ENCODE results near the gene COQ9. TPM values are rescaled to one million over a fixed set of nuclear protein-coding genes. Genes with fewer than 3 reads are reported as not detected.

The COQ9 gene
- total RNA-seq = 10 to 100 TPM; 29.6 to 31.9 TPM

DNA sequence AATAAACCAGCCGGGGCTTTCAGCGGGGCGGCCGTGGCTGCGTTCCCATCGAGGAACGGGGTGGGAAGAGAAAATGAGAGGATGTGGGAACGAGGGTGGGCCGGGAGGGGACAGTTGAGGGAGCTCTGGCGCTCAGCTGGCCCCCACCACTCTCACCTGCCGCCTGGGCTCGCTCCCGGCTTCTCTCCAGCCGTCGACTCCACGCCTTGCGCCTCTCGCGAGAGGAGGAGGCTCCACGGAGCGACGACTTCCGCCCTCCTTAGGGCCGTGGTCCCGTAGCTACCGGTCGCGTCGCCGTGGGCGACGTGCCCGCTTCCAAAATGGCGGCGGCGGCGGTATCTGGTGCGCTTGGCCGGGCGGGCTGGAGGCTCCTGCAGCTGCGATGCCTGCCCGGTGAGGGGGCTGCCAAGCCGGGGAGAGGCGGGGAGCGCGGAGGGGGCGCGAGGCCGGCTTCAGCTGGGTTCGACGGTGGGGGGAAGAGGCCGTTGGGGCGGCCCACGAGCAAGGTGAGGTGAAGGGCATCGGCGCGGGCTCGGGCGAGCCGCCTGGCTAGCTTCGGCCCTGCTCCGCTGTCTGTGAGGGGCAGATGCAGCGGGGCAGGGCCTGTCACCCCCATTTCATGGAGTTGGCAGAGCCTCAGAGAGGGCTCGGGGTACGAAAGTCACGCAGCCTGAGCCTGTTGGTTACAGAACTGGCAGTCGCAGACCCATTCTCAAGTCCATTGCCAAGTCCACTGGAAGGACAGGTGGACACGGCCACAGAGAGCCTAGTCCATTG, at the start of gene COQ9, which contains the start of gene CIAPIN1:
Gene COQ9 (plus strand): TSS at position 294 of the 777 bp plus-strand sequence. CDS start 27 bp downstream, at position 321.
Gene CIAPIN1 (minus strand): TSS at position 200 of the 777 bp plus-strand sequence. CDS start 6,457 bp downstream, outside the sequence.

GRCh38 chr16:57403965-57404817, 43.1 kb upstream of the COQ9 start, which contains the start of gene CCL17:
CCL17 (plus strand) TSS chr16:57404767; CDS start chr16:57413933, 9,166 bp downstream.

GRCh38 chr16:57462209-57462977, 15.1 kb downstream of the COQ9 start, which contains the start of gene POLR2C:
POLR2C (plus strand) TSS chr16:57462679; CDS start chr16:57462725, 46 bp downstream.

GRCh38 chr16:57485916-57486857, 38.9 kb downstream of the COQ9 start, which contains the start of gene DOK4:
DOK4 (minus strand) TSS chr16:57486493; CDS start chr16:57479507, 6,986 bp downstream.

Other genes with a start within 250 kb of the COQ9 start
- 10 to 100 TPM; 34.7 to 35.4 TPM for gene ARL2BP, start 202.2 kb upstream of the COQ9 start, total RNA-seq
- gene PLLP, start 162.8 kb upstream of the COQ9 start, total RNA-seq = under 1 TPM; 0.55 to 0.66 TPM
- 1 to 10 TPM; 2.7 to 2.8 TPM for gene CCL22, start 88.7 kb upstream of the COQ9 start, total RNA-seq
- gene CX3CL1, start 75.0 kb upstream of the COQ9 start, total RNA-seq = not detected
- gene CCL17, start 42.7 kb upstream of the COQ9 start, total RNA-seq = 1 to 10 TPM; 2.2 to 2.5 TPM
- gene CIAPIN1, start 94 bp upstream of the COQ9 start, total RNA-seq = 10 to 100 TPM; 36.9 to 39.9 TPM
- 10 to 100 TPM; 47.7 to 48.3 TPM for gene POLR2C, start 15.2 kb downstream of the COQ9 start, total RNA-seq
- 1 to 10 TPM; 2.0 to 2.7 TPM for gene DOK4, start 39.0 kb downstream of the COQ9 start, total RNA-seq
- 1 to 10 TPM; 8.2 to 8.5 TPM for gene CCDC102A, start 89.1 kb downstream of the COQ9 start, total RNA-seq
- 1 to 10 TPM; 4.5 to 5.3 TPM for gene ADGRG5, start 95.2 kb downstream of the COQ9 start, total RNA-seq
- gene ADGRG1, start 181.2 kb downstream of the COQ9 start, total RNA-seq = under 1 TPM; 0.48 to 0.63 TPM
- gene ADGRG3, start 220.8 kb downstream of the COQ9 start, total RNA-seq = not detected
- gene DRC7, start 247.3 kb downstream of the COQ9 start, total RNA-seq = not detected